A549 treated with AZD9567 at 1 μM for 4 hours (cell line): Measurements from ENCODE around the gene ECD. TPM values are rescaled to one million over a fixed set of nuclear protein-coding genes. Genes with fewer than 3 reads are reported as not detected.

Source experiments
- total RNA-seq: library from RNA; stranded (reverse); fragments of 200-300 nt; extraction: Qiagen RNA extraction; gene quantifications from 5 replicates; pipeline ENCODE4 v1.2.3, GENCODE V29; 2022; ENCODE audit not compliant: insufficient read depth

The ECD gene
- 22.9 to 28.4 TPM (median 25.5 TPM) in 5 replicates for total RNA-seq

DNA sequence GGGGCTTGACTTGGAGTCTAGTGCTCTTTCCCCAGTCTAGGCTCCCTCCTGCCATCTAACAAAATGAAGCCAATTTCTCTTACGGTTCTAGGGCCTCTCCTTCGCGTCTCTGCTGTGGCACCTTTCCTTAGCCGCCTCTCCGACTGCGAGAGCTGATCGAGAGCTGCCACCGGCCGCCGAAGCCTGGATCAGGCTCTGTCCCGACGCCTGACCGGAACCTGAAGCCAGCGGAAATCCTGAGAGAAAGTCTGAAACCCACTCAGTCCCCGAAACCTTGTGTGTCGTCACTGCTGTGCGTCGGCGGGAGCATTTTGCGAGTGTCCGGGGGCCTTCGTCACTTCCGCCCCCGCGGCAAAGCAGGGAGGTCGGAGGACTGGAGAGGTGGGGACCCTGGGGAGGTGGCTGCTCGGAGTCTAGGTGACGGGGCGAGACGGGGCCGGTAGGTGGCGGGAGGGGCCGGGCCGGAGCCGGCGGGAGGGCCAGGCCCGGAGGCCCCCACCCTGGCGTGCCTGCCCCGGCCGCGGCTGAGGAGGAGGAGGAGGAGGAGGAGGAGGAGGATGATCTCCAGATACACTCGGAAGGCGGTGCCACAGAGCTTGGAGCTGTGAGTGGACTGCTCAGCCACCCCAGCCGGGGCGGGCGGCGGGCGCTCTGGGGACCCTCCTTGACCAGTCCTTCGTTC is at the start of gene ECD, which contains the start of gene FAM149B1:
TSS of gene ECD (minus strand) at position 226 of the 682 bp plus-strand sequence. CDS start 4,071 bp downstream, outside the sequence.
TSS of gene FAM149B1 (plus strand) at position 337 of the 682 bp plus-strand sequence. CDS start at position 558, 221 bp downstream.

DNA sequence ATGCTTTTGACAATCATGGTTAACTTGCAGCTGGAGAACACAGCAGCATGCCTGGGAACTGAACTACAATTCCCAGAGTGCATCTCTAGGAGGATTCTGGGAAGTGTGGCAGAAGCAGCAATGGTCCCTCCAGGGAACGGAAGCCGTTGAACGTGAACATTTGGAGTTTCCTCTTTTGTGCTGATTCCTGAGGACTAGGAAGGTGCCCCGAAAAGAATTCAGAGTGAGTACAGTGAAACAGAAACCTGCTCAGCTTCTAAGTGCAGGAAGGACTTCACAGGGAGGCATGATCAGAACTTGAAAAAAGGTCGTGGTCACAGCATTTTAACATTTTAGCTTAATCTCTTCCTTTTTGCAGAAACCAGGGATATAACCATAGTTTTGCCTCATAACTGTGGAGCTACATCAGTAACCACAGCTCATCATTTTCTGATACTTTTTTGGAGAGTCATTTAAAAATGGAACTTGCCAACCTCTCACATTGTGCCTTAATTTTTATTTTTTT is 57.4 kb downstream of the ECD start, which contains the start of gene NUDT13:
TSS of gene NUDT13 (plus strand) at position 111 of the 505 bp plus-strand sequence. CDS start 3,911 bp downstream, outside the sequence.

DNA sequence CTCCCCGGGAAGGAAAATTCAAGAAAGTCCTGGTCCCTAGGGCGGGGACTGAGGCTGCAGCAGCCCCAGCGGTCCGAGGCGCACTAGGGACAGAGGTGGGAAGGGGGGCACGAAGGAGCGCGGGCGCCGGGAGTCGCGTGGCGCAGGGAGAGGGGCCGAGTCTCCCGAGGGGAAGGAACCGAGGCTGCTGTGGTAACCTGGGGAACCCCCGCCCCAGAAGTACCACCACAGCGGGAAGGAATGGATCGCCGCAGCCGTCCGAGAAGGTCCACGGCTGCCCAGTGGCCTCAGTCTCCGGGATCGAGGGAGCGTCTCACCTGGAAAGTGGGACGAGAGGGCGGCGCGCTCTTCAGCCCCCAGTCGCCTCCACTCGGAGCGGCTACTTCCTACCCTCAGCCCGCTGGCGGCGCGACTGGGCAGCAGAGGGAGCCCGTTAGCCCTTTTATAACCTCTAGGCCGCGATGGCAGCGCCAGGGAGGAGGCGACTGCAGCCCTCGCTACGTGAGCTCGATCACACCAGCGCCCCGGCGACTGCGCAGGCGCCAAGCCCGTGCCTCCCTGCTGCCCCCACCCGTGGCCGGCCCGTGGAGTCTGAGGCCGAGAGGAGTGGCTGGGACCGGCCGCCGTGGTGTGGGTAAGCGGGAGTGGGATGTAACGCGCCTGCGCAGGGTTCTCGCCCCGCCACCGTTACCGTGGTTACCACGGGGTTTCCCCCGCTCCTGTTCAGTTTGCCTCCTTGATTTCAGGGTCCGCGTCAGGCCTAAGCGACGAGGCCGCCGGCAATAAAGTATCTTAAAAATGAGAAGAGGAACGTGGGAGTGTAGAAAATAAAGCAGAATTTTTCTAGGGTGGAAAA is 71.1 kb downstream of the ECD start, which contains the start of gene P4HA1:
TSS of gene P4HA1 (minus strand) at position 418 of the 856 bp plus-strand sequence. CDS start 21,983 bp downstream, outside the sequence.

Other genes with a start within 250 kb of the ECD start
- gene PLA2G12B, start 213.2 kb downstream of the ECD start, total RNA-seq = not detected in 5 replicates
- gene P4HA1, start 71.1 kb downstream of the ECD start, total RNA-seq = 17.3 to 24.9 TPM (median 21.3 TPM) in 5 replicates
- 2.6 to 3.2 TPM (median 2.9 TPM) in 5 replicates for gene NUDT13, start 57.6 kb downstream of the ECD start, total RNA-seq
- gene FAM149B1, start 111 bp upstream of the ECD start, total RNA-seq = 7.8 to 11.5 TPM (median 8.6 TPM) in 5 replicates
- 53.7 to 56.0 TPM (median 54.8 TPM) in 5 replicates for gene DNAJC9, start 79.2 kb upstream of the ECD start, total RNA-seq
- gene MRPS16, start 84.6 kb upstream of the ECD start, total RNA-seq = 94.5 to 186 TPM (median 178 TPM) in 5 replicates
- 0.17 to 0.28 TPM (median 0.24 TPM) in 4 of 5 replicates, not detected in the other for gene CFAP70, start 190.9 kb upstream of the ECD start, total RNA-seq
- 111 to 126 TPM (median 116 TPM) in 5 replicates for gene ANXA7, start 246.1 kb upstream of the ECD start, total RNA-seq